NCI-H524 treated with DMSO at 0.1 percent for 48 hours (cell line): ENCODE results near the gene GRM7.
"Not testable (repeated sequence)": the region's sequence is repeated elsewhere in the genome, so short reads cannot be mapped to it uniquely, and the experiment has no call there.

ENCODE experiments used
- DNase-seq: peaks from one replicate; lab custom pipeline; 2025; lab: John Stamatoyannopoulos, UW

GRM7 gene

DNA sequence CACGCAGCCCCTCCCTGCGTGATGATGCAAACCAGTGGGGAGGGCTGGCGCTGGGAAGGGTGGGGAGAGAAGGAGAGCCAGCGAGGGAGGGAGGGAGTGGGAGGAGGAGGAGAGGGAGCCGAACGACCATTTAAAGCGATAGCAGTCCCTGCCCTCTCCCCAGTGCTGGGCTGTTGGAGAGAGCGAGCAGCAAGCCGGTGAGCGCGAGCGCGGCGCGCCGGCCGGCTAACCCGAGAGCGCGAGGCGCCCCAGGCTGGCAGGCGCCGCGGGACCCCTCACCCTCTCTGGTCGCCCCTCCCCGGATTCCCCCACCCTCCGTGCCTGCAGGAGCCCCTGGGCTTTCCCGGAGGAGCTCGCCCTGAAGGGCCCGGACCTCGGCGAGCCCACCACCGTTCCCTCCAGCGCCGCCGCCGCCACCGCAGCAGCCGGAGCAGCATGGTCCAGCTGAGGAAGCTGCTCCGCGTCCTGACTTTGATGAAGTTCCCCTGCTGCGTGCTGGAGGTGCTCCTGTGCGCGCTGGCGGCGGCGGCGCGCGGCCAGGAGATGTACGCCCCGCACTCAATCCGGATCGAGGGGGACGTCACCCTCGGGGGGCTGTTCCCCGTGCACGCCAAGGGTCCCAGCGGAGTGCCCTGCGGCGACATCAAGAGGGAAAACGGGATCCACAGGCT is at the start of gene GRM7:
GRM7 (plus strand) TSS at position 162 of the 671 bp plus-strand sequence.
- DNase-seq: no peak

DNA sequence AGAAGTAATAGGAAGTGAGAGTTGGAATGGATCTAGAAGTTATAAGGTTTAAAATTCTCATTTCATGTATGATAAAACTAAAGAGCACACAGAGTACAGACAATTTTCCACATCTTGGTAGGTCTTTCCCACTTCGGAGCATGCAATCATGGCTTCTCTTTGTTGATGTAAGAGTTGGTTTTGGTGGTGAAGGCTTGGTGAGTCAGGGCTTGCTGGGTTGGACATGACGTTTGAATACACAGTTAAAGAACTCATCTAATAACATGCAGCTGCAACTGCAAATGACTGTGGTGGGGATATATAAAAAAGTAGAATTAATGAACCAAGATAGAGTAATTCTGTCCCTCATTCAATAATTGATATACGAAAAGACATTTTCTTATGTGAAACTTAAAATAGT is 39.5 kb upstream of the GRM7 start:
- no peak for DNase-seq

DNA sequence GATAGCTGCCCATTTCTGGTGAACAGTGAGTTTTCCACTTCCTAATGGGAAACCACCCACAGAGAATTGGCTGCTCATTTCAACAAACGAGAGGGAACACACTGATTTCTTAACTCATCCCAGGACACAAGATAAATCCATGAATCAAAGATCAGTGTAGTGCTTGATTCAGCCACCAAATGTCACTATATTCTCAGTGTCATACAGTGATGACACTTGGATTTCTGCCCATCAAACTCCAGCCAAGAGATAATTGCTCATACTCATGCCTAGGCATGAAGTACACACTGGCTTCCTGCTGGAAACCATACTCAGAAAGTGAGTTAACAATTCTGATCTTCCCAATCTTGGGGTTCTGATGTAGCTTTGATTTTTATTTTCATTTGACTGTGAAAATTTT is 35.4 kb upstream of the GRM7 start:
- DNase-seq: no peak

DNA sequence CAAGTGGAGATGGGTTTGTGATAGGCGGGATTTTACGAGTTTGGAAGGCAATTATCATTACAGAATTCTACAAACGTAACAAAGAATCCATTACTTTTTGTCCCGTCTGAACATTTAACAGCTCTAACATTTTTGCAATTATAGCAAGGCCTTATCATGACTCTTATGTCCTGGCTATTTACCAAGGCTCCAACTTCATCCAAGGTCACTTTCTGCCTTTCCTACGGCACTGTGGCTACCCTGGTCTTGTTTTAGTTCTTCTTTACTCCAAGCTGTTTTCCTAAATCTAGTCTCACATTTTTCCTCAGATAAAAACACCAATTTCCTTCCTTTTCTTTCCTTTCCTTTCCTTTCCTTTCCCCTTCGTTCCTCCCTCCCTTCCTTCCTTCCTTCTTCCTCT is 33.5 kb upstream of the GRM7 start:
- no peak for DNase-seq

DNA sequence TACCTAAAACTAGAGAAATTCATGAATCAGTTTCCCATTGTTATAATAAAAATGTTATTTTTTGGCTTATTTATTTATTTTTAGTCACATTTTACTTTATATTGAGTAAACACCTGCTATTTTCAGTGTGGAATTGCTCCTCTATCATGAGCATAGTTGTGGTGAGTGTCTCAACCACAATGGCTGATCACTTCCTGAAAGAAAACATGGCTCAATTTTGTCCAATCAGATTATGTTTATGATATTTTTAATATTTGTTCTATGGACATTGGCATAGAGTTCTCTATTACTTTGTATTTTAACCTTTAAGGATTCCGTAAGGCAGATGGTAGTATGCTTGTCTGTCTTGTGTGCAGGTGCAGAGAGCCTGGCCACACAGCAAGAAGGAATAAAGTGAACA is 16.2 kb upstream of the GRM7 start:
- DNase-seq: no peak

DNA sequence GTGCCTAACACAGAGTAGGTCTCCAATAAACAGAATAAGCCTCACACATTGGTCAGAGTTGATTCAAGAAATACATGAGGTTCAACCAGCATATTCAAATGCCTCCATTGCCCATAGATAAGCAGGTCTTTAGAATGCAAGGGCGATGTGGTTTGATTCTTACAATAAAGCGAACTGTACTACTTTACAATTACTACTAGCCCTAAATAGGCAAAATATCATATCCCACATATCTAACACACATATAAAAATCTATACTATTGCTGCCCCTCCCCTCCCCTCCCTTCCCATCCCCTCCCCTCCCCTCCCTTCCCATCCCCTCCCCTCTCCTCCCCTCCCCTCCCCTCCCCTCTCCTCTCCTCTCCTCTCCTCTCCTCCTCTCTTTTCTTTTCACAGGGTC is 6.7 kb upstream of the GRM7 start:
- no peak for DNase-seq

DNA sequence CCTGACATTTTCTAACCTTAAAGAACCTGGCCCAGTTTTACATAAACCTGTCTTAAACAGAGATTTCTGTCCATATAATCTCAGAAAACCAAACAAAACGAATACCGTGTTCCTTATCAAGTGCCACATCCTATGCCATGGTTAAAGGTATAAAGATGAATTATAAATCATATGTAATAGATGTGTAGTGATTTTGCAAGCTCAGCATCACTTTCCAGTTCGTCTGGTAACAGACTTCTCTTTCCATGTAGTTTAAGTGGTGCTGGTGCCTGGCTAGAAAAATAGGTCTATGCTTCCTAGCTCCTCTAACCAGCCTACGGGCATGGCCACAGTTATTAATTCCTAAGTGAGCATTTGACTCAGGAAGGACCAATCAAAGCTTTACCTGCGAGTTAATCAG is 3.4 kb upstream of the GRM7 start:
- DNase-seq: no peak

DNA sequence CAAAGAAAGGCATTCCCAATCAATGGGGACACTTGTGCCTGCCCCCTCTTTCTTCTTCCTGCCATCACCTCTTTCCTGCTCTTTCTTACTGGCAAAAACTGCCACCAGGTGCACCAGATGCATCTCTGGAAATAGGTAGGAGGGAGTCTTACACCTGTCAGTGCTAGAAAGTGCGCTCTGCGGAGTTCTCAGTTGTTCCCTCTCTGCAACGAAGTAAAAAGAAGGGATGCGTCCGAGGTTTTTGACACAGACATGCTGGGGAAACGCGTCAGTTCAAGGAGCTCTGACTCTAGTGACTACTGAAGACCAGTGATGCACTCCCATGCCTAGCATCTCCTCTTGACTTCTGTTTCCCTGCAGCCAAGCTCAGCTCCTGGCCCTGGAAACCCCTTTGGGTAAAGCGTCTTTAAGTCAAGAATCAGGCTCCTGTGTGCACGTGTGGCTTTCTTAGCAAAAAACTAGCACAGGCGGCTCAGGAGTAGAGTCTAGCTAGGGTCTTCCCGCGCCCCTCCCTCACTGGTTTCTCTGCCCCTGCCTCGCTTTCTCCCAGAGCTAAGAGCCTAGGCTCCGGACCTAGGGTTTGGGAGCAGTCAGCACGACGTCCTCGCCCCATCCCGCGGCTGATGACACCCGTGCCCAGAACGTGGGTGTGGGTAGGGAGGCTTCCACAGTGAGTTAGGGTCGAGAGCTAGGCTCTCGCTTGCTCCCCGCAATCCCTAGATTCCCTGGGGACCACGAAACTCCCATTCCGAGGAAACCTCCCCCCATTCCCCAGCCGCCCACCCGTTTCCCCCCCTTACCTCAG is 564 bp upstream of the GRM7 start:
- no peak for DNase-seq

DNA sequence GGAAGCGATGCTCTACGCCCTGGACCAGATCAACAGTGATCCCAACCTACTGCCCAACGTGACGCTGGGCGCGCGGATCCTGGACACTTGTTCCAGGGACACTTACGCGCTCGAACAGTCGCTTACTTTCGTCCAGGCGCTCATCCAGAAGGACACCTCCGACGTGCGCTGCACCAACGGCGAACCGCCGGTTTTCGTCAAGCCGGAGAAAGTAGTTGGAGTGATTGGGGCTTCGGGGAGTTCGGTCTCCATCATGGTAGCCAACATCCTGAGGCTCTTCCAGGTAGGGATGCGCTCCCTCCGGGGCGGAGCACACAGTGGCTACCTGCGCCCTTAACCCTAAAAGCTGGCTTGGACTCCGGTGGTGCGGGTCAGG is 698 bp downstream of the GRM7 start:
- no peak for DNase-seq

DNA sequence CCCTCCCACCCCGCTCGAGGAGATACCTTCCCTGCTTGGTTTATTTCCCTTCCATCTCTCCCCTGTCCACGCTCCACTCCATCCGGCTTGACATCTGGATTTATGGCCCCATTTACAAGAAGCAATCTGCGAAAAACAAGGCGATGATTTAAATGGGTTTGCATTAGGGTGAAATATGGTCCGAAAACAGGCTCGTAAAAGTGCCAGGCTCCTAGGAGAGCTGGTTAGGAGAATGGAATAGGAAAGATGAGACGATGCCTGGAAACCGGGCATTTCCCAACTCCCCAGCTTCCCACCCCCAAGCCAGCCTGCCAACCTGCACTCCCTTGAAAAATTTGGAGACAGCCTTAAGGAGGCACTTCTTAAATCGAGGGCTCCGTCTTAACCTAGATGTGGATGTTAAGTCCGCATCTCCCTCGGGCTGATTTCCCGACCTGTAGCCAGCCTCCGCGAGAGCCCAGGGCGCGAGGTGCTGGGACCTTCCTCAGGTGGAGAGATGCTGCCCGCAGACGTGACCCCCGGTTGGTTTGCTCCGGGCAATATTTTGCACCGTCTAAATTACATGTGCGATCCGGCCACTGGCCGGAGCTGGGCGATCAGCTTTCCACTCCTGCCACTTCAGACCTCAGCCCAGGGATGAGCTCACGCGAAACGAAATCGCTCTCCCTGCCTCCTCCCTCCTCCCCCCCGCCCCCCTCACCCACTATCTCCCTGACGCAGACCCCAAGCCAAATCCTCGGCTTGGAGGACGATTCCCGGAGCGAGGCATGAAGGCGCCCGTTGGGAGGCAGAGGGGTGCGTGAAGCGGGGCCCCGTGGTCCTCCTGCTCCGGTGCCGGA is 1.3 kb downstream of the GRM7 start:
- no peak for DNase-seq

DNA sequence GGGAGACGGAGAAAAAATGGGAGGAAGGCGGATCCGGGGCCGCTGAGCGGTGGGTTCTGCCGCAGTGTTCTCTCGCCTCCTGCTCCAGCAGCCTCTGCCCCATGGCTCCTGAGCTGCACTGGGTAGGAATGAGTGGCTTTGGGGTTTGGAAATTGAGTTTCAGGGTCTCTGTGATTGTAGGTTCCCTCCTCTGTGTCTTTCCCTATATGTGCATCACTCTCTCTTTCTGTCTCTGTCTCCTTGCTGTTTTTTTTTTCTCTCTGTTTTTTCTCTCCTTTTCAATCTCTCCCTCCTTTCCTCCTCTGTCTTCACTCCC is 1.9 kb downstream of the GRM7 start:
- no peak for DNase-seq

DNA sequence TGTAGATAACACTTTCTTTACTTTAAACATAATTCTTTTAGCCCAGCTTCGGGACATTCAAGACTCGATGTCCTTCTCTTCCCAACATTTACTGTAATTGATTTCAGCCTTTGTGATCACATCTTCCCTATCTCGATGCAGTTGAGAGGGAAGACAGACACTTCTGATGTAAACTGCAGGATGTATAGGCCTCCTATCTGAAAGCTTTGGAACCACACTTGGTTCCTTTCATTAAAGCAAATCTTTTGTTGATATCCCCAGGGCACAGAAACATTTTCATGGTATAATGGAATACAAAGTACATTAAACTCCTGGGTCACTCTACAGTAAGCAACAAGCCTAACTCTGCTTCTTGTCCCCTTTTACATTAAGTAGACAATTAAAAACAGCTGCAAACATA is 6.4 kb downstream of the GRM7 start:
- no peak for DNase-seq

DNA sequence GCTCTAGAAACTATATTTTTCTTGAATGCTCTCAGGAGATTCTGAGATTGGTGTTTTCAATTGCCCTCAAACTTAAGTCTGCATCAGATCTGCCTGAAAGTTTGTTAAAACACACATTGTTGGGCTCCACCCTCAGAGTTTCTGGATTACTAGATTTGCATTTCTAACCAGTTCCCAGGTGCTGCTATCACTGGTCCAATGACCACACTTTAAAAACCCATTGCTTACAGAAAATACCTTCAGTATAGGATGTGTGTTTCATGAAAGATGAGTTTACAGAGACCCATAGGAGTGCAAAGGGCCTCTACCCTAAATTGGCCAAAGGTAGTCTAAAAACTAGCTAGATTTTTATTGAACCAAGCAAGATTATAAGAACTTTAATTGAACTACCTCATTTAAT is 17.8 kb downstream of the GRM7 start:
- DNase-seq: no peak

DNA sequence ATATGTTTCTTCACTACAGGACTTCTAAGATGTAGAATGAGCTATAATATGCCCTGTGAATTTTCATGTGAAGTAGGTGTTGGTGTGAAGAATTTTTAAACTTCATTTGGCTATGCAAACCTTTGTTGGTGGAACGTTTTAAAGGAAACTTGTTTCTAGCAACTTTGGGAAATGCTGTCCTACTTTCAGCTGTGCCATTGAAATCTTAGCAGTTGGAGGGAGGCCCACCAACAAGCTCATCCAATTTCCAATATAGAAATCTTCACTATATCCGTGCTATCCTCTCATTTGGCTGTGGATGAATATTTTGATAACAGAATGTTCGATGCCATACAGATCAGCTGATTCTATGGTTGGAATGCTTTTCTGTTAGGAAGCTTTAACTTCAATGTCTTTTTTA is 51.3 kb downstream of the GRM7 start:
- DNase-seq: no peak

DNA sequence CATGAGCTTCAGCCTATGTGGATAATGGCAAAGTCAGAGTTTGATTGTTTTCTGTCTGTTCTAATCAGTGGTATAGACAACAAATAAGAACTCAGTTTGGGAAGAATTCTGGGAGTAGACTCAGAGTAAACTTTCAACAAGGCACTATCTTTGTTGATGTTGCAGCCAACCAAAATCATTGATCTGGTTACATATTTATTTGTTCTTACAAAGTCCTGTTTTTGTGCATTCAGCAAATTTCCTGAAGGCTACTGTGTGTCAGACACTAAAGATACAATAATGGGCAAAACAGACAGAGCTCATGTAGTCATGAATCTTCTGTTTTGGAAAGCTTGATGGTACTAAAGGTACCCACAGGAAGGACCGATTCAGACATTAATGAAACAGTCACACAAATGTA is 55.0 kb downstream of the GRM7 start:
- DNase-seq: no peak

DNA sequence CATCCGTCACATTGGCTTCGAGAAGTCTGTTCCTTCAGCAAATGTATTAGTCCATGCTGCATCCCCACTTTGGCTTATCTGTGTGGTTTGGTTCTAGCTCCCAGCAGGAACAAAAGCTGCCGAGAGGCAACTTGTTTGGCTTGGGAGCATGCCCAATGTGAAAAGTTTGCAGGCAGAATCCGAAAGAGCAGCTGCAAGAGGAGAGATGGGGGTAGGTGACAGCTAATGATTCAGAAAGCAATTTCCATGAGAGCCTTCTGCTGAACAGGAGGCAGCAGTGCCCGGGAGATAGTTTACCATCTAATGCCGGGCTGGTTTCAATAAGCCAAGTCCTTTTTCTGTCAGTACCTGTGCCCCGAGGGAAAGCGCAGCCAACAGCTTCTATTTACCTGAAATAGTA is 60.2 kb downstream of the GRM7 start:
- no peak for DNase-seq

DNA sequence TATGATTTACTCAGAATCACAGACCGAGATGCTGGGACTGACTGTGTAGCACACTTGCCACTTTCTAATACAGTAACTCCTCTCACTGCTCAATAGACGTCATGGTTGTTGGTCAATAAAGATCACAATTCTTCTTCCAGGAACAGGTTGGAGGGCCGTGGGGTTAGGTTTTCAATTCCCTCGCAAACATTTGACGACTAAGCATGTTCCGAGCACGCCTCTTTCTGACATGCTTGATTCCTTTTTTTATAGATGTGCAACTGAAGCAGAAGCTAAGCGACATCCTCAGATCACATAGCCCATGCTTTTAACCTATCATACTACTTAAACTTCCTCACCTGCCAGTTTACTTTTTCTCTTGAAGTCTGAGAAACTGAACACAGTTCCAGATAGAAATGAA is 61.0 kb downstream of the GRM7 start:
- no peak for DNase-seq

DNA sequence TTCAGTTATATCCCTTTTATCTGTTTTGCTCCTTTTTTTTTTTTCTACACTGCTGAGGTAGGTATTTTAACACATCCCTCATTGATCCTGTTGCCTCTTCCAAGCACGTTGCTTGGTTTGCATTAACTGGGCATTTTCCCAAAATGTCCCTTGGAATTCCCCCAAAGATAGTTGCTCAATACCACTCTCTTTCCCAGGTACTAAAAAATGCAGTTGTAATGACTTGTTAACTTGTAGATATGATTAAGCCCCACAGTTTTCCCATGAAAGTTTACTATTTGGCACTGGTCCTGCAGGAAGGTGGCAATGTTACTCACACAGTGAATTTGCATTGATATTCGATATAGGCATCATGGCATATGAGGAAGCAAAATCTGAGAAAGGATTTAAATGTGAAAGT is 67.1 kb downstream of the GRM7 start:
- no peak for DNase-seq

DNA sequence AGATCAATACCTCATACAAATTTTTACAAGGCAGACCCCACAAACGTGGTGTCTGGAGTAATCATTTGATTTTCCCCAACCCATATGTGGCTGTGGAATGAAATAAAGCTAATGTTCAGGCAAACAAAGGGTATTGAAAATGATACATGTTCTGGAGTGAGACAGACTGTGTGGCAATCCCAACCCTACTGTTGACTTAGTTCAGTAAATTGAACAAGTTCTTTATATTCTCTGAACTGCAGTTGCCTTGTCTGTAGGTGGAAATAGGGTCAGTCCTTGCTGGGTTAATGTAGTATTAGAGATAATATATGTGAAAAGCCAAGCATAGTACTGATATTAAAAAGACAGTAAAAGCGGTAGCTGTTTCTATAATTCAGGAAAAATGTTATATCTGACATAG is 69.0 kb downstream of the GRM7 start:
- no peak for DNase-seq

DNA sequence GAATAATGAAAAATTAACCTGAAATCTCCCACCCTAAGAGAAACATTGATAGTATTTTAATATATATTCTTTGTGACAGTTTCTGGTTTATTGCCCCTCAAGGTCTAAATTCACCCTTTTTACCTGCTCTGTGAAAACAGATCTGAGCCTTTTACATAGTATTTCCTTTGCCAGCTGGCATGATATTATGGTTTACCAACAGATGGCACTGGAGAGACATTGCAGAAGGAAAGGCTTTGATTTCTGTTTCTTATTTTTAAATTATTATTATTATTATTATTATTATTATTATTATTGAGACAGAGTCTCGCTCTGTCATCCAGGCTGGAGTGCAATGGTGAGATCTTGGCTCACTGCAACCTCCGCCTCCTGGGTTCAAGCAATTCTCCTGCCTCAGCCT is 74.5 kb downstream of the GRM7 start:
- not testable (repeated sequence) for DNase-seq

DNA sequence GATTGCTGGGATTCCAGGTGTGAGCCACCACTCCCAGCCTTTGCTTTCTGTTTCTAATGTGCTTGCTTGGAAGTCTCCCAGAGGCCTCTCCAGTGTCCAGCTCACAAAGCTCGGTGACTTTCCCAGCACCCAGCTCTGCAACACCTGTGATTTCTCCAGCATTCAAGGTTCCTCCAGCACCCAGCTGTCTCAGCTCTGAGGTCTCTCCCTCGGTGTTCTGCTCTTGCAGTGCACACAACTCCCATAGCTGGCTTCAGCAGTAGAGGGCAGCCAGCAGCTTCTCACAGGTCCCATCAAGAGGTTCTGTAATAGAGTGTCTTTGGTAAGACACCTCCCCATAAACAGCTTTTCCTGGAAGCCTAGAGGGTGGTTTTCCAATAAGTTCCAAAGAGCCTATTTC is 75.1 kb downstream of the GRM7 start:
- DNase-seq: no peak

DNA sequence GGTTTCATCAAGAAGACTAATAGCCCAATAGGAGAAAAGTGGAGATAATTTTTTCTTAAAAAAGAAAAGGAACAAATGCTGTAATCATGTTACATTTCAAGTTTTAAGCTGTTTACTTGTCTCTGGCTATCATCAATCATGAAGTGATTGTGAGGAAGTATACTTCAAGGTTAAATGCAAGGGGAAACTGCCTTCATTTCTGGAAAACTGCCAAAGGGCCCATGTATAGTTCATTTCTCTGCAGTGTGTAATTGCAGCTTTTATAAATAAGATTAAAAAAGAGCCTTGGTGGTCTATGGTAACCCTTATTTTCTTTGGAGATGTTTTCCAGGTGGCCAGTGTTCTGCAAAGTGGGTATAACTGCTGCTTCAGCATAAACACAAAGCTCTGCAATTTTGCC is 101.9 kb downstream of the GRM7 start:
- DNase-seq: no peak

DNA sequence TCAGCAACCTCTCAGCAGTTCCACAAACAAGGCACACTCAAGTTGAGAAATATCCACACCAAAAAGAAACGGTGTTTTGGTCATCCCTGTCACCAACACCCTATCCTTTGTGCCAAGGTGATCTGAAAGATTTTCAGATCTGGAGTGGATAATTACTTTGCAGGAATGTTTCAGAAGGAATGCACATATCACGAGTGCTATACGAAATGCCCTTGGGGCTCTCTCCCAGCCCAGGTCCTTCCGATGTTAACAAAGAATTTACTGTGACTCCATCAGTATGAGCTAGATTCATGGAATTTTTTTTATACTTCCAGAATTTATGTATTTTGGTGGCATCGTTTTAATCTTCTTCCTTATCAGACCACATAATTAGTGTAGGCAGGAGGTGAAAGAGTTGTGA is 105.0 kb downstream of the GRM7 start:
- DNase-seq: no peak
